Measurements from ENCODE around the gene TEX50. TPM values are rescaled to one million over a fixed set of nuclear protein-coding genes. Genes with fewer than 3 reads are reported as not detected.
"Not testable (repeated sequence)": the region's sequence is repeated elsewhere in the genome, so short reads cannot be mapped to it uniquely, and the experiment has no call there.

The TEX50 gene
- total and polyA plus RNA-seq, 2 of the 8 experiments (the other 6 are each of a cell fraction or from before 2014, with no cell fraction given) = not detected

DNA sequence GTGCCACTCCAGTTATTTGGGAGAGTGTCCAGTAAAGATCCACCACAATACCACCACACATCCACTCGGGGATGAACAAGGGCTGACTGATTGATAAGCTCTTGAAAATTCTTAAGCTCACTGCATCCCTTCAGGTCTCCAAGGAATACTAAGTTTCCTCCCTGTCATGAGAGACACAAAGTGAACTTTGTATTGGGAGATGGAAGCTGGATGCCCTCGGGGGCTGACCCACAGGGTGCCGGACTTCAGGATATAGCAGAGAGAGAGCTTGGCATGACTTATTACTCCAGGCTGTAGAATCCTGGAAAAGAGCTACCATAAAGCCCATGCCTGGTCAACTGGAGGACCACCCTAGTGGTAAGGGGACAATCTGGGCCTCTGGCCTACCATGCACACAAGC, 50.0 kb downstream of the TEX50 start:
- H2AFZ ChIP-seq (ENCODE audit: low read length); H3K4me1 ChIP-seq (replicated peaks in 1 of 4; ENCODE audit: control insufficient read depth in 3 of 4, insufficient read depth in 4 of 4, low read length in 3 of 4); H3K23ac ChIP-seq (ENCODE audit: insufficient read length); H3K4ac ChIP-seq (replicated peaks; ENCODE audit: insufficient read length, low read depth, low read length); H3K9me3 ChIP-seq (ENCODE audit: insufficient read depth in 2 of 2, low read depth in 1 of 2, low read length in 1 of 2); H3K27me3 ChIP-seq (replicated peaks in 1 of 4; ENCODE audit: control insufficient read depth in 3 of 4, extremely low read depth in 1 of 4, insufficient read depth in 3 of 4, low read length in 3 of 4); H3K36me3 ChIP-seq (ENCODE audit: control insufficient read depth in 2 of 4, insufficient read depth in 4 of 4, low read length in 3 of 4); H2BK5ac ChIP-seq (ENCODE audit: low read depth, low read length); H4K91ac ChIP-seq (replicated peaks; ENCODE audit: insufficient read length, low read length); H2AK5ac ChIP-seq (ENCODE audit: low read depth, low read length); H3K4me2 ChIP-seq (ENCODE audit: insufficient read depth in 1 of 2, low read depth in 2 of 2, low read length in 2 of 2); H3K9ac ChIP-seq (replicated peaks in 1 of 4; ENCODE audit: extremely low read depth in 1 of 4, low read depth in 3 of 4, low read length in 3 of 4); H2BK120ac ChIP-seq (replicated peaks; ENCODE audit: low read depth, low read length); H3K56ac ChIP-seq (replicated peaks; ENCODE audit: insufficient read length, low read depth, low read length); FAIRE-seq; H3K27ac ChIP-seq (ENCODE audit: low read depth, low read length); H3K79me1 ChIP-seq (ENCODE audit: low read depth, low read length); H3K18ac ChIP-seq (ENCODE audit: extremely low read depth, low read length); H3K4me3 ChIP-seq (ENCODE audit: extremely low read depth in 1 of 4, insufficient read depth in 2 of 4, low read depth in 3 of 4, low read length in 4 of 4); H2BK20ac ChIP-seq (ENCODE audit: low read length); H2BK12ac ChIP-seq (ENCODE audit: low read depth, low read length); H2BK15ac ChIP-seq (ENCODE audit: low read length); H3K79me2 ChIP-seq (ENCODE audit: control insufficient read depth in 1 of 2, insufficient read depth in 2 of 2, low read length in 2 of 2); DNase-seq (ENCODE audit: low read depth in 1 of 2, low spot score in 2 of 2); H4K5ac ChIP-seq (ENCODE audit: insufficient read length, low read depth, low read length); H3K14ac ChIP-seq (ENCODE audit: insufficient read length); H4K20me1 ChIP-seq (replicated peaks in 1 of 2; ENCODE audit: control insufficient read depth in 1 of 2, insufficient read depth in 2 of 2, low read length in 2 of 2); H3K23me2 ChIP-seq (ENCODE audit: low read depth, low read length); H4K8ac ChIP-seq (ENCODE audit: extremely low read depth, insufficient read depth, low read length): not testable (repeated sequence)
- ChIA-PET CTCF (ENCODE audit: partially characterized antibody) (interaction anchor here (1.0 kb wide), 1 partner anchor 37 kb away, joined by 3 read pairs; no protein-coding TSS in a partner anchor), POLR2A (ENCODE audit: partially characterized antibody) (interaction anchor here (0.9 to 1.5 kb wide), 3 partner anchors 30 to 199 kb away, joined by 3 to 5 read pairs (median 4); partner anchors contain the start of genes CENPL, DARS2 and KLHL20)
- 88% methylated on average over 3 of the region's 3 CpGs; no CpG with 5 or more reads in 1 of the 2 experiments for WGBS, 2 experiments (ENCODE audit: extremely low coverage in 1 of 2, insufficient coverage in 1 of 2, insufficient read length in 1 of 2, insufficient replicate concordance in 2 of 2, low coverage in 1 of 2, low lambda C conversion rate in 2 of 2, missing lambda C conversion rate in 1 of 2)

Other genes with a start within 250 kb of the TEX50 start
- gene PRDX6, start 158.0 kb upstream of the TEX50 start, total RNA-seq (2021; fragmentation: NEBNext Ultra II Directional; extraction: Animal tissue kit (Norgen Biotek cat#: 25700)) = 657 and 677 TPM in 2 replicates
- 219 and 348 TPM in 2 replicates for gene PRDX6, start 158.0 kb upstream of the TEX50 start, polyA plus RNA-seq (2011; rRNA removed)
- gene SLC9C2, start 32.3 kb upstream of the TEX50 start, total RNA-seq (2021; fragmentation: NEBNext Ultra II Directional; extraction: Animal tissue kit (Norgen Biotek cat#: 25700)) = not detected in 2 replicates
- not detected in 2 replicates for gene SLC9C2, start 32.3 kb upstream of the TEX50 start, polyA plus RNA-seq (2011; rRNA removed)
- gene ANKRD45, start 34.5 kb downstream of the TEX50 start, total RNA-seq (2021; fragmentation: NEBNext Ultra II Directional; extraction: Animal tissue kit (Norgen Biotek cat#: 25700)) = 2.3 and 2.8 TPM in 2 replicates
- gene ANKRD45, start 34.5 kb downstream of the TEX50 start, polyA plus RNA-seq (2011; rRNA removed) = 0.33 and 0.41 TPM in 2 replicates
- gene KLHL20, start 79.6 kb downstream of the TEX50 start, total RNA-seq (2021; fragmentation: NEBNext Ultra II Directional; extraction: Animal tissue kit (Norgen Biotek cat#: 25700)) = 12.3 and 12.8 TPM in 2 replicates
- gene KLHL20, start 79.6 kb downstream of the TEX50 start, polyA plus RNA-seq (2011; rRNA removed) = 4.4 and 4.9 TPM in 2 replicates
- 35.2 and 35.7 TPM in 2 replicates for gene DARS2, start 189.3 kb downstream of the TEX50 start, total RNA-seq (2021; fragmentation: NEBNext Ultra II Directional; extraction: Animal tissue kit (Norgen Biotek cat#: 25700))
- 15.8 and 21.0 TPM in 2 replicates for gene DARS2, start 189.3 kb downstream of the TEX50 start, polyA plus RNA-seq (2011; rRNA removed)
- gene CENPL, start 189.5 kb downstream of the TEX50 start, total RNA-seq (2021; fragmentation: NEBNext Ultra II Directional; extraction: Animal tissue kit (Norgen Biotek cat#: 25700)) = 16.0 and 16.3 TPM in 2 replicates
- gene CENPL, start 189.5 kb downstream of the TEX50 start, polyA plus RNA-seq (2011; rRNA removed) = 4.5 and 6.6 TPM in 2 replicates
- 763 and 799 TPM in 2 replicates for gene GAS5, start 232.7 kb downstream of the TEX50 start, total RNA-seq (2021; fragmentation: NEBNext Ultra II Directional; extraction: Animal tissue kit (Norgen Biotek cat#: 25700))
- gene GAS5, start 232.7 kb downstream of the TEX50 start, polyA plus RNA-seq (2011; rRNA removed) = 716 and 1,238 TPM in 2 replicates
- 11.3 and 12.5 TPM in 2 replicates for gene ZBTB37, start 233.0 kb downstream of the TEX50 start, total RNA-seq (2021; fragmentation: NEBNext Ultra II Directional; extraction: Animal tissue kit (Norgen Biotek cat#: 25700))
- 1.6 and 1.7 TPM in 2 replicates for gene ZBTB37, start 233.0 kb downstream of the TEX50 start, polyA plus RNA-seq (2011; rRNA removed)

All from H1 (cell line).